HEK293 (cell line): ENCODE measurements around the gene PPP2R2B.

ENCODE experiments used
- CTCF ChIA-PET: fragments of 350-600 bp; formaldehyde crosslinking; extraction: SDS; loops from one replicate; lab custom pipeline; 2021; ENCODE audit warnings: antibody characterized with exemption; lab: Yijun Ruan, JAX
- POLR2A ChIA-PET: fragments of 300-600 bp; formaldehyde crosslinking; extraction: SDS; loops from one replicate; lab custom pipeline; 2020; ENCODE audit warnings: antibody characterized with exemption, inconsistent platforms; lab: Yijun Ruan, JAX
- H3K27ac ChIP-seq: fragments of 200-500 bp; sonication (Bioruptor generic); 2 replicates; pipeline ENCODE4 v1.5.1; 2014; ENCODE audit warnings: low read depth, low read length, control low read depth, inconsistent platforms; ENCODE audit errors: extremely low read depth
- H3K36me3 ChIP-seq, 2 experiments: fragments of 200-500 bp in 1 of 2; sonication (Bioruptor generic) in 1 of 2; 1 replicate in 1 of 2; 2 replicates in 1 of 2; pipeline ENCODE4 v1.5.1; 2014 to 2017; ENCODE audit warnings: inconsistent platforms in 2 of 2, low read length in 2 of 2; ENCODE audit not compliant: control insufficient read depth in 2 of 2, insufficient read depth in 1 of 2
- H3K4me1 ChIP-seq: fragments of 200-500 bp; sonication (Bioruptor generic); 2 replicates; pipeline ENCODE4 v1.5.1; 2014; ENCODE audit warnings: mild to moderate bottlenecking, low read length, inconsistent platforms; ENCODE audit not compliant: control insufficient read depth, insufficient read depth
- H3K4me3 ChIP-seq: 2 replicates; pipeline ENCODE4 v1.5.1; 2011; ENCODE audit warnings: low read depth, mild to moderate bottlenecking, control low read depth, low read length, moderate library complexity
- H3K9me3 ChIP-seq: fragments of 200-500 bp; sonication (Bioruptor generic); 2 replicates; pipeline ENCODE4 v1.5.1; 2014; ENCODE audit warnings: low read depth, low read length, inconsistent platforms; ENCODE audit not compliant: control insufficient read depth, insufficient read depth
- OVOL3 ChIP-seq: fragments of 450-650 bp; formaldehyde crosslinking; IDR thresholded peaks from 2 replicates; pipeline ENCODE4 v1.5.1; 2016; ENCODE audit warnings: missing biosample characterization, missing genetic modification characterization
- ZBTB26 ChIP-seq: fragments of 450-650 bp; formaldehyde crosslinking; optimal IDR thresholded peaks from 2 replicates; pipeline ENCODE3; 2016; ENCODE audit warnings: missing biosample characterization, mild to moderate bottlenecking, missing genetic modification characterization
- ZBTB48 ChIP-seq: fragments of 450-650 bp; formaldehyde crosslinking; IDR thresholded peaks from 2 replicates; pipeline ENCODE4 v1.5.1; 2016; ENCODE audit warnings: missing biosample characterization, missing genetic modification characterization
- ZBTB6 ChIP-seq: fragments of 450-650 bp; formaldehyde crosslinking; IDR thresholded peaks from 2 replicates; pipeline ENCODE4 v1.5.1; 2017; ENCODE audit warnings: missing biosample characterization, missing genetic modification characterization
- ZIC2 ChIP-seq: fragments of 450-650 bp; formaldehyde crosslinking; IDR thresholded peaks from 2 replicates; pipeline ENCODE4 v1.5.1; 2016; ENCODE audit warnings: missing biosample characterization, missing genetic modification characterization
- ZNF132 ChIP-seq: fragments of 450-650 bp; formaldehyde crosslinking; IDR thresholded peaks from 2 replicates; pipeline ENCODE4 v1.5.1; 2017; ENCODE audit warnings: missing biosample characterization, missing genetic modification characterization, borderline replicate concordance
- ZNF155 ChIP-seq: fragments of 450-650 bp; formaldehyde crosslinking; IDR thresholded peaks from 2 replicates; pipeline ENCODE4 v1.5.1; 2016; ENCODE audit warnings: missing biosample characterization, missing genetic modification characterization
- ZNF266 ChIP-seq: fragments of 450-650 bp; formaldehyde crosslinking; IDR thresholded peaks from 2 replicates; pipeline ENCODE4 v1.5.1; 2016; ENCODE audit warnings: missing biosample characterization, missing genetic modification characterization, low read depth
- ZNF366 ChIP-seq: fragments of 450-650 bp; formaldehyde crosslinking; conservative IDR thresholded peaks from 2 replicates; pipeline ENCODE4 v1.5.1; 2016; ENCODE audit warnings: missing biosample characterization, missing genetic modification characterization
- ZNF518A ChIP-seq: fragments of 450-650 bp; formaldehyde crosslinking; conservative IDR thresholded peaks from 2 replicates; pipeline ENCODE4 v1.5.1; 2016; ENCODE audit warnings: low read depth, missing biosample characterization, missing genetic modification characterization
- ZNF580 ChIP-seq: fragments of 450-650 bp; formaldehyde crosslinking; IDR thresholded peaks from 2 replicates; pipeline ENCODE4 v1.5.1; 2016; ENCODE audit warnings: missing biosample characterization, missing genetic modification characterization
- ZNF600 ChIP-seq: fragments of 450-650 bp; formaldehyde crosslinking; IDR thresholded peaks from 2 replicates; pipeline ENCODE4 v1.5.1; 2016; ENCODE audit warnings: missing biosample characterization, missing genetic modification characterization
- ZNF670 ChIP-seq: fragments of 450-650 bp; formaldehyde crosslinking; IDR thresholded peaks from 2 replicates; pipeline ENCODE4 v1.5.1; 2016; ENCODE audit warnings: missing biosample characterization, missing genetic modification characterization, low read depth
- ZNF776 ChIP-seq: fragments of 450-650 bp; formaldehyde crosslinking; IDR thresholded peaks from 2 replicates; pipeline ENCODE4 v1.5.0; 2017; ENCODE audit warnings: missing biosample characterization, missing genetic modification characterization, borderline replicate concordance

Gene PPP2R2B

GRCh38 chr5:146549615-146550014, 328.9 kb downstream of the PPP2R2B start:
- no peak for TF ChIP-seq ZNF600
- no peak for TF ChIP-seq ZNF670
- Histone ChIP-seq H3K9me3 (no peaks in the 10 kb centered on the region), H3K4me1 (no peaks in the 10 kb centered on the region), H3K36me3 (no peaks in the 10 kb centered on the region), H3K27ac (no peak overlapping the region), H3K4me3 (no peak overlapping the region)
- POLR2A ChIA-PET = no interaction called here
- CTCF ChIA-PET = interaction anchor here (0.5 to 1.5 kb wide), 4 partner anchors 157 to 639 kb away, joined by 3 to 5 read pairs (median 4); no protein-coding TSS in a partner anchor

- no peaks in the 10 kb centered on the region for H3K4me1 ChIP-seq
- H3K4me3 ChIP-seq = no peak overlapping the region
- POLR2A ChIA-PET = no interaction called here
- H3K36me3 ChIP-seq = no peaks in the 10 kb centered on the region
- H3K9me3 ChIP-seq = no peaks in the 10 kb centered on the region
- no peak for TF ChIP-seq ZBTB6 (tag by site-specific recombination)
- no peak for TF ChIP-seq OVOL3 (tag by site-specific recombination)
- TF ChIP-seq ZIC2 (tag by site-specific recombination) = no peak
- no peak for TF ChIP-seq ZNF518A (tag by site-specific recombination)
- TF ChIP-seq ZNF366 (tag by site-specific recombination) = no peak
- H3K27ac ChIP-seq = no peak overlapping the region
- CTCF ChIA-PET = interaction anchor here (0.5 to 1.5 kb wide), 5 partner anchors 17 to 640 kb away, joined by 3 to 5 read pairs (median 3); no protein-coding TSS in a partner anchor
Measured at GRCh38 chr5:146548781-146549449, 329.6 kb downstream of the PPP2R2B start.

- TF ChIP-seq ZBTB26 (no peak), ZNF266 (tag by site-specific recombination) (no peak), ZNF580 (tag by site-specific recombination) (no peak), OVOL3 (tag by site-specific recombination) (no peak), ZBTB48 (tag by site-specific recombination) (no peak), ZNF155 (tag by site-specific recombination) (no peak), ZNF776 (no peak), ZNF132 (tag by site-specific recombination) (no peak)
- H3K9me3 ChIP-seq = no peaks in the 10 kb centered on the region
- no peak overlapping the region for H3K27ac ChIP-seq
- CTCF ChIA-PET = interaction anchor here (1.6 to 1.9 kb wide), 2 partner anchors 11 to 421 kb away, joined by 7 to 15 read pairs; no protein-coding TSS in a partner anchor
- no peak overlapping the region for H3K4me3 ChIP-seq
- no peaks in the 10 kb centered on the region for H3K4me1 ChIP-seq
- POLR2A ChIA-PET = no interaction called here
- H3K36me3 ChIP-seq = no peaks in the 10 kb centered on the region
Measured at GRCh38 chr5:146544232-146544631, 334.3 kb downstream of the PPP2R2B start.
